Vagina (tissue), 2 donors: ENCODE data around the gene RAB20. TPM values are rescaled to one million over a fixed set of nuclear protein-coding genes. Genes with fewer than 3 reads are reported as not detected.

ENCODE experiments used
- DNase-seq, 2 donors: peaks; one replicate each; pipeline ENCODE4 v3.0.0-alpha.2; 2017; ENCODE audit errors: extremely low spot score in 2 of 2
- H3K27ac ChIP-seq: fragments of 200-600 bp; sonication (generic); one replicate; pipeline ENCODE4 v1.5.1; 2019
- H3K27me3 ChIP-seq: fragments of 200-600 bp; sonication (generic); one replicate; pipeline ENCODE4 v1.5.1; 2019
- H3K36me3 ChIP-seq, 2 donors: fragments of 200-600 bp; sonication (generic); one replicate each; pipeline ENCODE4 v1.5.1; 2017 to 2019
- H3K4me1 ChIP-seq: fragments of 200-600 bp; sonication (generic); one replicate; pipeline ENCODE4 v1.5.1; 2019
- H3K4me3 ChIP-seq, 2 donors: fragments of 200-600 bp; sonication (generic); 1 replicate in 1 of 2; 2 replicates in 1 of 2; pipeline ENCODE4 v1.5.1; 2016 to 2019
- H3K9me3 ChIP-seq: fragments of 200-600 bp; sonication (generic); one replicate; pipeline ENCODE4 v1.5.1; 2019
- POLR2A ChIP-seq, 2 donors: fragments of 450-650 bp; IDR thresholded peaks; one replicate each; pipeline ENCODE4 v1.6.1; 2017; ENCODE audit warnings: antibody characterized with exemption in 2 of 2, mild to moderate bottlenecking in 2 of 2, moderate library complexity in 2 of 2
- POLR2AphosphoS5 ChIP-seq, 2 donors: sonication (generic); formaldehyde crosslinking; IDR thresholded peaks; one replicate each; pipeline ENCODE4 v1.9.0; 2017; ENCODE audit warnings: antibody characterized with exemption in 2 of 2, mild to moderate bottlenecking in 2 of 2, low read depth in 1 of 2; ENCODE audit not compliant: insufficient read depth in 1 of 2
- intact Hi-C: fragments of 100-400 bp; cut with DNase I; formaldehyde crosslinking; loops from one replicate; pipeline ENCODE4 v1.15.1; 2023
- total RNA-seq: library from RNA; depleted of rRNA; stranded (reverse); fragments of >200 nt; gene quantifications from one replicate; pipeline ENCODE4 v1.2.3, GENCODE V29; 2016
- TF ChIP-seq, protein P1 (sequence below), 3 experiments: fragments of 450-650 bp in 2 of 3; fragments of 200-600 bp in 1 of 3; sonication (generic) in 1 of 3; IDR thresholded peaks; one replicate each; pipeline ENCODE4 v1.5.1; 2017 to 2019; ENCODE audit warnings: antibody characterized with exemption in 3 of 3, mild to moderate bottlenecking in 2 of 3, moderate library complexity in 2 of 3

Gene RAB20
- total RNA-seq, 1 donor from 2014 or later, result 15.2 TPM

DNA sequence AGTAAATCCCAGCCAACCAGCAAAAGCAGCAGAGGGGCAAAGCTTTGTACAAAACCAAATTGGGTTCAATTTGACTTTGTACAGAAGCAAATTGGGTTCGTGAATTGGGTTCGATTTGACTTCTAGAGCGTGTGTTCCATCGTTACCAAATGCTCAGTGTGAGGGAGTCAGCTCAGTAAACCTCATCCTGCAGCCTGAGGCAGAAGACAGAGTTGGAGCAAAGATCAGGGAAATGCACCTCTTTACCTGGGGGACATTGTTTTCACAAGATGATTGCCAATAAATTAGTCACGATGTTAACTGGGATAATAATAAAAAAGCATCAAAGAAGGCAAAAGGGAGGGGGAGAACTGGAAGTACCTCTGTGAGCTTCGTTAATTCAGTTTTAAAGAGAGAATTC, 1.5 kb downstream of the RAB20 start:
- no peak for DNase-seq
- Histone ChIP-seq H3K4me3 (peak overlapping the region; percentile 76 to 97), H3K9me3 (no peaks in the 10 kb centered on the region), H3K36me3 (no peaks in the 10 kb centered on the region), H3K27ac (peak overlapping the region; percentile 90), H3K4me1 (peaks cover 31% of the 10 kb centered on the region), H3K27me3 (no peaks in the 10 kb centered on the region)
- intact Hi-C loops, result no loop called here
- no peak for TF ChIP-seq POLR2A (IDR thresholded peaks at IDR 0.05)
- TF ChIP-seq, protein P1, sequence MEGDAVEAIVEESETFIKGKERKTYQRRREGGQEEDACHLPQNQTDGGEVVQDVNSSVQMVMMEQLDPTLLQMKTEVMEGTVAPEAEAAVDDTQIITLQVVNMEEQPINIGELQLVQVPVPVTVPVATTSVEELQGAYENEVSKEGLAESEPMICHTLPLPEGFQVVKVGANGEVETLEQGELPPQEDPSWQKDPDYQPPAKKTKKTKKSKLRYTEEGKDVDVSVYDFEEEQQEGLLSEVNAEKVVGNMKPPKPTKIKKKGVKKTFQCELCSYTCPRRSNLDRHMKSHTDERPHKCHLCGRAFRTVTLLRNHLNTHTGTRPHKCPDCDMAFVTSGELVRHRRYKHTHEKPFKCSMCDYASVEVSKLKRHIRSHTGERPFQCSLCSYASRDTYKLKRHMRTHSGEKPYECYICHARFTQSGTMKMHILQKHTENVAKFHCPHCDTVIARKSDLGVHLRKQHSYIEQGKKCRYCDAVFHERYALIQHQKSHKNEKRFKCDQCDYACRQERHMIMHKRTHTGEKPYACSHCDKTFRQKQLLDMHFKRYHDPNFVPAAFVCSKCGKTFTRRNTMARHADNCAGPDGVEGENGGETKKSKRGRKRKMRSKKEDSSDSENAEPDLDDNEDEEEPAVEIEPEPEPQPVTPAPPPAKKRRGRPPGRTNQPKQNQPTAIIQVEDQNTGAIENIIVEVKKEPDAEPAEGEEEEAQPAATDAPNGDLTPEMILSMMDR (IDR thresholded peaks at IDR 0.05), result no peak
- TF ChIP-seq POLR2AphosphoS5 (IDR thresholded peaks at IDR 0.05; ENCODE audit: insufficient read depth in 1 of 2, low read depth in 1 of 2), result no peak

- H3K27me3 ChIP-seq, result no peaks in the 10 kb centered on the region
- H3K27ac ChIP-seq, result peak overlapping the region; percentile 90
- no peaks in the 10 kb centered on the region for H3K36me3 ChIP-seq
- peaks cover 31% of the 10 kb centered on the region for H3K4me1 ChIP-seq
- TF ChIP-seq, protein P1 (IDR thresholded peaks at IDR 0.05), result no peak
- TF ChIP-seq POLR2AphosphoS5 (IDR thresholded peaks at IDR 0.05; ENCODE audit: insufficient read depth in 1 of 2, low read depth in 1 of 2) (peak in 1 of 2 donors; percentile 16), POLR2A (IDR thresholded peaks at IDR 0.05) (no peak)
- intact Hi-C loops, result no loop called here
- DNase-seq, result no peak
- H3K9me3 ChIP-seq, result no peaks in the 10 kb centered on the region
- peak overlapping the region; percentile 76 to 97 for H3K4me3 ChIP-seq
Observed at GRCh38 chr13:110559429-110559943, 2.0 kb downstream of the RAB20 start.

- no peak for DNase-seq
- H3K36me3 ChIP-seq, result no peaks in the 10 kb centered on the region
- H3K4me3 ChIP-seq, result no peak overlapping the region
- H3K4me1 ChIP-seq, result peaks cover 27% of the 10 kb centered on the region
- H3K27ac ChIP-seq, result no peak overlapping the region
- H3K9me3 ChIP-seq, result no peaks in the 10 kb centered on the region
- no peaks in the 10 kb centered on the region for H3K27me3 ChIP-seq
- no peak for TF ChIP-seq POLR2AphosphoS5 (IDR thresholded peaks at IDR 0.05; ENCODE audit: insufficient read depth in 1 of 2, low read depth in 1 of 2)
- TF ChIP-seq, protein P1 (IDR thresholded peaks at IDR 0.05), result no peak
- TF ChIP-seq POLR2A (IDR thresholded peaks at IDR 0.05), result no peak
- intact Hi-C loops, result no loop called here
Observed at GRCh38 chr13:110557610-110558305, 3.8 kb downstream of the RAB20 start.

DNA sequence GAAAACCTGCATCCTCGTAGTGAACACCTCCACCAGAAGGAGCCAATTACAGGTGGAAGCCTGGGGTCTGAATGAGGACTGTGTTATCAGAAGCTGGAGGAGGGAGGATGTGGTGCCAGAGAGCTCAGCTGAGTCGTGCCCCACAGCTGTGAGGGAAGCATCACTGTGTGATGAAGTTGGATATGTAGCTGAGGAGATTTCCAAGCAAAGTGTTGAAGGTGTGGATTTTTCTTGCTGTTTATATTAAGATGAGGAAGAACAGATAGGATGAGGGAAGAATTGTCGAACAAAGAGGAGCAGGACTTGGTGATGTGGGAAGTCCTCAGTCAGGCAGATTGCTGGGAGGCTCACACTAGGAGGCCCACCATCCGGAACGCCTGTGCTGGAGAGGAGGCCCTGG, 4.4 kb downstream of the RAB20 start:
- no peak for DNase-seq
- no peaks in the 10 kb centered on the region for H3K9me3 ChIP-seq
- no peak overlapping the region for H3K27ac ChIP-seq
- peaks cover 20% of the 10 kb centered on the region for H3K4me1 ChIP-seq
- TF ChIP-seq POLR2AphosphoS5 (IDR thresholded peaks at IDR 0.05; ENCODE audit: insufficient read depth in 1 of 2, low read depth in 1 of 2), result no peak
- no peak for TF ChIP-seq POLR2A (IDR thresholded peaks at IDR 0.05)
- TF ChIP-seq, protein P1 (IDR thresholded peaks at IDR 0.05), result no peak
- H3K4me3 ChIP-seq, result no peak overlapping the region
- no peaks in the 10 kb centered on the region for H3K36me3 ChIP-seq
- intact Hi-C loops, result no loop called here
- H3K27me3 ChIP-seq, result no peaks in the 10 kb centered on the region

DNA sequence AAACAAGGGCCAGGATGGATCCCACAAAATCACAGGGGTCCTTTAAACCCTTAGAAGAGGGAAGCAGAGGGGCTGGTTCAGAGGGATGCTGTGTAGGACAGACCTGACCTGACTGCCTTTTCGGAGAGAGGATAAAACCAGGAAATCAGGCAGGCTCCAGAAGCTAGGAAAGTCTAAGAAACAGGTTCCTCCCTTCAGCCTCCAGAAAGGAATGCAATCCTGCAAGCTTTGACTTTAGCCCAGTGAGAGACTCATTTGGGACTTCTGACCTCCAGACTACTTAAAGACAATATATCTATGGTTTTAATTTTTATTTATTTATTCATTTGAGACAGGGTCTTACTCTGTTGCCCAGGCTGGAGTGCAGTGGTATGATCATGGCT, 5.3 kb downstream of the RAB20 start:
- H3K36me3 ChIP-seq, result no peaks in the 10 kb centered on the region
- intact Hi-C loops, result no loop called here
- TF ChIP-seq POLR2AphosphoS5 (IDR thresholded peaks at IDR 0.05; ENCODE audit: insufficient read depth in 1 of 2, low read depth in 1 of 2), result no peak
- TF ChIP-seq, protein P1 (IDR thresholded peaks at IDR 0.05), result no peak
- TF ChIP-seq POLR2A (IDR thresholded peaks at IDR 0.05), result no peak
- no peak for DNase-seq
- H3K4me1 ChIP-seq, result peaks cover 18% of the 10 kb centered on the region
- H3K4me3 ChIP-seq, result no peak overlapping the region
- H3K27ac ChIP-seq, result no peak overlapping the region
- no peaks in the 10 kb centered on the region for H3K27me3 ChIP-seq
- no peaks in the 10 kb centered on the region for H3K9me3 ChIP-seq
